AG04450 (cell line): ENCODE results near the gene ADAMTSL1. TPM values are rescaled to one million over a fixed set of nuclear protein-coding genes. Genes with fewer than 3 reads are reported as not detected.

Experiments used
- CTCF ChIA-PET: fragments of 300-600, 350-600 bp; formaldehyde crosslinking; extraction: SDS; loops from one replicate; lab custom pipeline; 2022; ENCODE audit warnings: antibody characterized with exemption, inconsistent platforms; lab: Charles Lee
- POLR2A ChIA-PET: fragments of 350-600 bp; formaldehyde crosslinking; extraction: SDS; loops from one replicate; lab custom pipeline; 2021; ENCODE audit warnings: antibody characterized with exemption, inconsistent platforms; lab: Yijun Ruan, JAX
- DNase-seq: peaks from one replicate; pipeline ENCODE4 v3.0.0-alpha.2; 2011; ENCODE audit warnings: low read depth, low spot score
- H3K27ac ChIP-seq: one replicate; pipeline ENCODE4 v1.5.1; 2012; ENCODE audit warnings: low read depth, low read length, control low read depth
- H3K27me3 ChIP-seq: one replicate; pipeline ENCODE4 v1.6.0; 2012; ENCODE audit warnings: low read length; ENCODE audit not compliant: control insufficient read depth, insufficient read depth
- H3K4me3 ChIP-seq: 2 replicates; pipeline ENCODE4 v1.5.1; 2011; ENCODE audit warnings: mild to moderate bottlenecking, low read depth, low read length, control low read depth
- H3K9me3 ChIP-seq: 2 replicates; pipeline ENCODE4 v1.5.1; 2012; ENCODE audit warnings: low read length; ENCODE audit not compliant: control insufficient read depth, insufficient read depth
- polyA plus RNA-seq: library from polyadenylated mRNA; depleted of rRNA; stranded (reverse); fragments of >200 nt; gene quantifications from 2 replicates; pipeline ENCODE4 v1.2.3, GENCODE V29; 2011
- TF ChIP-seq, protein P1 (sequence below): IDR thresholded peaks from 2 replicates; pipeline ENCODE4 v1.5.1; 2011; ENCODE audit warnings: low read depth, low read length, control low read depth, inconsistent platforms

Gene ADAMTSL1
- polyA plus RNA-seq, 1 experiment, result 22.2 TPM

DNA sequence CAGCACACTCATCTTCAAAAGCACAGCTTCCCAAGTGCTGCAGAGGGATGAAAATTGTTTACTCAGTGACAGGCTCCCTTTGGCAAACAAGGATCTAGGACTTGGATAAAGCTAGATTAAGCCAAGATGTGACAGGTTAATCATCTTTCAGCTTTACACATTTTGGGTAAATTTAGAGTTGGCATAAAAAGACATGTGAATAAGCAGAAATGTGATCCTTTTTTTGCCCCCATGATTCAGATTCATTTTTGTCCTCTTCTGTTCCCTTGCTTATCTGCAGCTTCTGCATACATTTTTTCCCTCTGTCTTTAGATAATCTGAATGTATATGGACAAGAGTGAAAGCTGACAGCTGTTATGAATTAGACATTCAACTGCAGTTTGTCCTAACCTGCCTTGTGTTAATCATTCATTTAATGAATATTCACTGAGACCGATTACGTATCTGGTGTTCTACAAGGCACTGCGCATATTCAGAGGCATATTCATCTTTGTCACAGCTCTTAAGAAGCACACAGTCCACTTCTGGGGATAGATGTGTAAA lies 19.6 kb downstream of the ADAMTSL1 start:
- Histone ChIP-seq H3K27me3 (no peaks in the 10 kb centered on the region), H3K9me3 (no peaks in the 10 kb centered on the region), H3K4me3 (no peak overlapping the region), H3K27ac (no peak overlapping the region)
- ChIA-PET CTCF (interaction anchor here (1.1 kb wide), 1 partner anchor 535 kb away, joined by 3 read pairs; no protein-coding TSS in a partner anchor), POLR2A (no interaction called here)
- DNase-seq, result no peak
- TF ChIP-seq, protein P1, sequence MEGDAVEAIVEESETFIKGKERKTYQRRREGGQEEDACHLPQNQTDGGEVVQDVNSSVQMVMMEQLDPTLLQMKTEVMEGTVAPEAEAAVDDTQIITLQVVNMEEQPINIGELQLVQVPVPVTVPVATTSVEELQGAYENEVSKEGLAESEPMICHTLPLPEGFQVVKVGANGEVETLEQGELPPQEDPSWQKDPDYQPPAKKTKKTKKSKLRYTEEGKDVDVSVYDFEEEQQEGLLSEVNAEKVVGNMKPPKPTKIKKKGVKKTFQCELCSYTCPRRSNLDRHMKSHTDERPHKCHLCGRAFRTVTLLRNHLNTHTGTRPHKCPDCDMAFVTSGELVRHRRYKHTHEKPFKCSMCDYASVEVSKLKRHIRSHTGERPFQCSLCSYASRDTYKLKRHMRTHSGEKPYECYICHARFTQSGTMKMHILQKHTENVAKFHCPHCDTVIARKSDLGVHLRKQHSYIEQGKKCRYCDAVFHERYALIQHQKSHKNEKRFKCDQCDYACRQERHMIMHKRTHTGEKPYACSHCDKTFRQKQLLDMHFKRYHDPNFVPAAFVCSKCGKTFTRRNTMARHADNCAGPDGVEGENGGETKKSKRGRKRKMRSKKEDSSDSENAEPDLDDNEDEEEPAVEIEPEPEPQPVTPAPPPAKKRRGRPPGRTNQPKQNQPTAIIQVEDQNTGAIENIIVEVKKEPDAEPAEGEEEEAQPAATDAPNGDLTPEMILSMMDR, result no peak

DNA sequence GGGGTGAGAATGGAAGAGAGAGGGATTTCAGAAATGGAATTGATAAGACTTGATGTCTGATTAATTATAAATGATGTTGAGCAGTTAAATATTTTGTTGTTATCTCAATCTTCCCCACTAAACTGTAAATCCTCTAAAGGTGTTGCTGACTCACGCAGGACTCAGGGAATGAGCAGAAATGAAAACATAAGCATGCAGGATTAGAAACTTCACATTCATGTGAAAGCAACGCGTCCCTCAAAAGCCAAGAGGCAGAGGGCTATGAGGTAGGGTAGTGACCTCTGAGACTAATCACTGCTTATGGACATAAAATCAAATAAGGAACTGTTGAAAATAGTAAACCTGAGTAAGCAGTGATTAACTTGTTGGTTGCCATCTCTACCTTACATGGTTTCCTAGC lies 21.1 kb downstream of the ADAMTSL1 start:
- ChIA-PET POLR2A (no interaction called here), CTCF (interaction anchor here (0.6 to 2.4 kb wide), 4 partner anchors 52 to 650 kb away, joined by 3 to 8 read pairs (median 4); no protein-coding TSS in a partner anchor)
- no peak overlapping the region for H3K4me3 ChIP-seq
- no peak for DNase-seq
- TF ChIP-seq, protein P1, result no peak
- no peaks in the 10 kb centered on the region for H3K9me3 ChIP-seq
- no peaks in the 10 kb centered on the region for H3K27me3 ChIP-seq
- H3K27ac ChIP-seq, result no peak overlapping the region

DNA sequence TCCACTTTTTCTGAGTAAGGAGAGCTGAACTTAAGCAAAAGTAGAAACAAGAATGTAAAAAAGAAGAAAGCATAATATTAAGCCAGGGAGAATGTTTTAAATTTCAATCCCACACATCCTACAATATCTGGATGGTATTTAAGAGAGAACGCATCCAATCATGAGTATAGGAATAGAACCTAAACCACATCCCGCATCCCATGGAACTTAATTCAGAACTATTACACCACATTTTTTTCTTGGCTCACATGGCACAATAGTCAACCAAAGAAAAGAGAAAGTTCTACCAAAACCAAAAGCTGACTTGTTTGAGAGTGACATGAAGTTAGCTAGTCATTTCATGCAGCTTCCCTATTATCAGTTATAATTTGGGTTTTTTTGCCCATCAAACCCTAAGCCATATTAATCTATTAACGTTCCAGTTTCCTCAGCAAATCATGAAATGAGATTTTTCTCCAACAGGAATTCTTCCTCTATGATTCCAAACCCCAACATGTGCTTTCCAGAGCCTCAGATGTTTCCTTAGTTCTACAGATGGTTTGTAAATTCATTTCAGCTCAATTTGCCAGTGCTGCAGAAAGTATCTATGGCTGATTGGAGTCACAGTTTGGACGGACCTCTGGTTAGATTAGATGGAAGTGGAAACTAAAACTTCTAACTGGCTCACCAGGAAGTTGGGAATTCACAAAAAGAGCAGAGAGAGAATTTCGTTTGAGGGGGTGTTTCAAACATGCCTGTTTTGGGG lies 22.5 kb downstream of the ADAMTSL1 start:
- Histone ChIP-seq H3K4me3 (no peak overlapping the region), H3K27ac (no peak overlapping the region), H3K9me3 (no peaks in the 10 kb centered on the region), H3K27me3 (no peaks in the 10 kb centered on the region)
- ChIA-PET POLR2A (no interaction called here), CTCF (interaction anchor here (0.5 to 2.4 kb wide), 4 partner anchors 54 to 553 kb away, joined by 3 to 9 read pairs (median 6); partner anchors contain the start of gene RRAGA)
- no peak for DNase-seq
- TF ChIP-seq, protein P1, result no peak

DNA sequence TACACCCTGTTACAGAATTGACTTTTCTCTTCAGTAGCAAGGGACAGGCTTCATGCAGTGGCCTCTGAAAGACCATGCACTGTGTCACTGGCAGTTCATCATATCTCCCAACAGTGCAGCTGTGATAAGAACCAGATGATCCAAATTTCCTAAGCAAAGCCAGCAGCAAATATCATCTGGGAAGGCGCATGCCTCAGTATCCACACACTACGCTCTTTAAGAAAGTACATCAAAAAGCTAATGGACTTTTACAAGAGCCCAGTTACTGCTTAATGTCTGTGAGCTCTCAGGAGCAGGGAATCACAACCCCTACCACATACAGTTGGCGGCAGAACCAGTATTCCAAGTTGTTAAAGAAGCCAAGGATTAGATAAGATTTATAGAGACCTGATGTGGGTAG lies 25.1 kb downstream of the ADAMTSL1 start:
- POLR2A ChIA-PET, result no interaction called here
- no peak overlapping the region for H3K4me3 ChIP-seq
- H3K27ac ChIP-seq, result no peak overlapping the region
- H3K9me3 ChIP-seq, result no peaks in the 10 kb centered on the region
- H3K27me3 ChIP-seq, result no peaks in the 10 kb centered on the region
- CTCF ChIA-PET, result interaction anchor here (1.2 to 1.8 kb wide), 2 partner anchors 244 to 325 kb away, joined by 4 read pairs; no protein-coding TSS in a partner anchor
- TF ChIP-seq, protein P1, result no peak
- no peak for DNase-seq

DNA sequence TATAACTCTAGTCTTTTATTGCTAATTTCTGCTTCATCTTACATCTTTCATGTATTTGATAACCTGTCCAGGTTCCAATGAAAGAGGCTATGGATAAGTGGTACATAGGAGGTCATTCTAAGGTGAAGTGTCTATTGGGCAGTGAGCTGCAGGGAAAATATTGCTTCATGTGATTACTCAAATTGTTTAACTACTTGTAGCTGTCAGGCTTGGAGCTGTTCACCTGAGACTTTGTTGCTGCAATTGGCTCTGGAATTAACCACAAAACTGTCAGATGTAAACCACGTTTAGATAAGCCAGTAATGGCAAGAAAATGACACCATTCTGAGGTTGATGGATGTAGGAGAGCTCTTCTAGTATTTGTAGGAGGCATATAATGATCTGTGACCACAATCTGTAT lies 26.0 kb downstream of the ADAMTSL1 start:
- ChIA-PET POLR2A (interaction anchor here (1.1 kb wide), 1 partner anchor 9 kb away, joined by 4 read pairs; no protein-coding TSS in a partner anchor), CTCF (interaction anchor here (0.6 to 1.8 kb wide), 3 partner anchors 199 to 325 kb away, joined by 4 to 8 read pairs (median 4); no protein-coding TSS in a partner anchor)
- Histone ChIP-seq H3K4me3 (no peak overlapping the region), H3K27me3 (no peaks in the 10 kb centered on the region), H3K9me3 (no peaks in the 10 kb centered on the region), H3K27ac (no peak overlapping the region)
- DNase-seq, result no peak
- TF ChIP-seq, protein P1, result no peak
